ENCODE measurements around the gene TNFRSF25. TPM values are rescaled to one million over a fixed set of nuclear protein-coding genes. Genes with fewer than 3 reads are reported as not detected.
A peak's percentile ranks its signal among the peaks of the same experiment; 100 is the strongest.

TNFRSF25 gene
- total RNA-seq, 4 donors from 2014 or later: 31.0 to 88.4 (median 61.5) TPM

- no peaks in the 10 kb centered on the region for H3K4me1 ChIP-seq
- no peaks in the 10 kb centered on the region for H3K9me3 ChIP-seq
- no peaks in the 10 kb centered on the region for H3K36me3 ChIP-seq
- TF ChIP-seq CTCF (IDR thresholded peaks at IDR 0.05) (no peak), POLR2A (IDR thresholded peaks at IDR 0.05) (no peak)
- H3K27ac ChIP-seq: no peak overlapping the region
- no peak for DNase-seq
- H3K27me3 ChIP-seq: no peaks in the 10 kb centered on the region
- no peak overlapping the region for H3K4me3 ChIP-seq
These were observed 39.6 kb upstream of the TNFRSF25 start for GRCh38 chr1:6505367-6506209.

- Histone ChIP-seq H3K4me1 (no peaks in the 10 kb centered on the region), H3K27me3 (no peaks in the 10 kb centered on the region), H3K36me3 (no peaks in the 10 kb centered on the region), H3K27ac (no peak overlapping the region), H3K4me3 (no peak overlapping the region), H3K9me3 (no peaks in the 10 kb centered on the region)
- no peak for TF ChIP-seq POLR2A (IDR thresholded peaks at IDR 0.05)
- TF ChIP-seq CTCF (IDR thresholded peaks at IDR 0.05): no peak
- no peak for DNase-seq
These were observed 38.9 kb upstream of the TNFRSF25 start for GRCh38 chr1:6504887-6505286.

GRCh38 chr1:6503884-6504602 is 38.1 kb upstream of the TNFRSF25 start:
- Histone ChIP-seq H3K9me3 (no peaks in the 10 kb centered on the region), H3K27ac (no peak overlapping the region), H3K4me3 (no peak overlapping the region), H3K4me1 (no peaks in the 10 kb centered on the region), H3K27me3 (no peaks in the 10 kb centered on the region), H3K36me3 (no peaks in the 10 kb centered on the region)
- no peak for DNase-seq
- no peak for TF ChIP-seq CTCF (IDR thresholded peaks at IDR 0.05)
- no peak for TF ChIP-seq POLR2A (IDR thresholded peaks at IDR 0.05)

GRCh38 chr1:6502000-6502891 is 36.3 kb upstream of the TNFRSF25 start:
- Histone ChIP-seq H3K9me3 (no peaks in the 10 kb centered on the region), H3K4me3 (no peak overlapping the region), H3K4me1 (peaks cover 0 to 9% (median 4%) of the 10 kb centered on the region in 4 donors), H3K27ac (no peak overlapping the region), H3K36me3 (no peaks in the 10 kb centered on the region), H3K27me3 (no peaks in the 10 kb centered on the region)
- no peak for TF ChIP-seq POLR2A (IDR thresholded peaks at IDR 0.05)
- TF ChIP-seq CTCF (IDR thresholded peaks at IDR 0.05): no peak
- peak in 1 of 3 donors; percentile 56 for DNase-seq

DNA sequence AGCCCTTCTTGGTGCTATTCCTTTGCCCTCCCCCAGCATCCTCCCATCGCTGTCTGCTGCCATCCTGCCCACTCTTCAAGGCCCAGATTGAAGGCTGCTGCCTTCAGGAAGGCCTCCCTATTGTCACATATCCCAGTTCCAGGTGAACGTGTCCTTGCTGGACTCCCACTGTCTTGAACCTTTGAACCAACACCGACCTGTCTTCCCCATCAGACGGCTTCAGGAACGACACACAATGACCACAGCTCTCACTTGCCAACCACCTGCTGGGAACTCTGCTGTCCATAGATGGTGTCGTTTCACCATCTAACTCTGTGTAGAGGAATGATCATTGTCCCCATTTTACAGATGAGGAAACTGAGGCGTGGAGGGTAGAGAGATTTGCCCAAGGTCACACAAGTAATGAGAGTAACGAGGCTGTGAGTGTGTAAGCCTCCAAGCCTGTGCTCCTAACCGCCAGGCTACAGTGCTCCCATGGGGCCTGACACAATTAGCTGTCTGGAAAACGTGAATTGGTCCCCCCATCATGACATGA is 35.4 kb upstream of the TNFRSF25 start:
- no peaks in the 10 kb centered on the region for H3K27me3 ChIP-seq
- no peak overlapping the region for H3K4me3 ChIP-seq
- peaks cover 0 to 14% (median 4%) of the 10 kb centered on the region in 4 donors for H3K4me1 ChIP-seq
- no peaks in the 10 kb centered on the region for H3K36me3 ChIP-seq
- TF ChIP-seq POLR2A (IDR thresholded peaks at IDR 0.05): no peak
- TF ChIP-seq CTCF (IDR thresholded peaks at IDR 0.05): no peak
- no peaks in the 10 kb centered on the region for H3K9me3 ChIP-seq
- DNase-seq: no peak
- no peak overlapping the region for H3K27ac ChIP-seq
